HUDEP-2 (cell line): ENCODE measurements around the gene SLC47A2.

ENCODE experiments used
- DNase-seq, 76 experiments: peaks; one replicate each; lab custom pipeline; 2025; ENCODE audit not compliant: unreplicated experiment in 76 of 76; lab: John Stamatoyannopoulos, UW

SLC47A2 gene

GRCh38 chr17:19747829-19748806 is 31.7 kb upstream of the SLC47A2 start, which contains the start of gene ALDH3A1:
TSS of gene ALDH3A1 (minus strand) at chr17:19748298. CDS start at chr17:19745129, 3,169 bp downstream.
- no peak for DNase-seq

GRCh38 chr17:19747159-19747719 is 30.9 kb upstream of the SLC47A2 start:
- no peak for DNase-seq

- DNase-seq = no peak
Observed at GRCh38 chr17:19746517-19746916, 30.1 kb upstream of the SLC47A2 start.

- DNase-seq = peak in 54 of 76 experiments; percentile 6 to 74 (median 48)
Observed at GRCh38 chr17:19744922-19745757, 28.8 kb upstream of the SLC47A2 start.

GRCh38 chr17:19744492-19744891 is 28.1 kb upstream of the SLC47A2 start:
- no peak for DNase-seq

- DNase-seq = no peak
Observed at GRCh38 chr17:19743101-19744100, 27.0 kb upstream of the SLC47A2 start.

GRCh38 chr17:19742495-19742894 is 26.1 kb upstream of the SLC47A2 start:
- no peak for DNase-seq

- no peak for DNase-seq
Observed at GRCh38 chr17:19741832-19742457, 25.6 kb upstream of the SLC47A2 start.

GRCh38 chr17:19740933-19741332 is 24.5 kb upstream of the SLC47A2 start:
- no peak for DNase-seq

GRCh38 chr17:19739241-19740201 is 23.1 kb upstream of the SLC47A2 start:
- no peak for DNase-seq

GRCh38 chr17:19738757-19739156 is 22.4 kb upstream of the SLC47A2 start:
- no peak for DNase-seq

GRCh38 chr17:19738073-19738449 is 21.7 kb upstream of the SLC47A2 start:
- DNase-seq = no peak

- no peak for DNase-seq
Observed at GRCh38 chr17:19737305-19738072, 21.1 kb upstream of the SLC47A2 start.

GRCh38 chr17:19736071-19736470 is 19.7 kb upstream of the SLC47A2 start:
- no peak for DNase-seq

GRCh38 chr17:19733953-19734526 is 17.7 kb upstream of the SLC47A2 start:
- DNase-seq = no peak

GRCh38 chr17:19731626-19732025 is 15.2 kb upstream of the SLC47A2 start:
- no peak for DNase-seq

GRCh38 chr17:19730843-19731242 is 14.5 kb upstream of the SLC47A2 start:
- no peak for DNase-seq
